Esophagus muscularis mucosa (tissue), 3 donors: Measurements from ENCODE around the gene DDO.

Experiments used
- CTCF ChIP-seq, 3 experiments: fragments of 200-600 bp in 2 of 3; fragments of 450-650 bp in 1 of 3; sonication (generic) in 2 of 3; IDR thresholded peaks; one replicate each; pipeline ENCODE4 v1.5.1; 2017 to 2019; ENCODE audit warnings: antibody characterized with exemption in 3 of 3, mild to moderate bottlenecking in 2 of 3, moderate library complexity in 1 of 3
- POLR2AphosphoS5 ChIP-seq, 2 donors: sonication (generic); formaldehyde crosslinking; IDR thresholded peaks; one replicate each; pipeline ENCODE4 v1.6.1; 2017; ENCODE audit warnings: antibody characterized with exemption in 2 of 2

- TF ChIP-seq CTCF (IDR thresholded peaks at IDR 0.05) (no peak), POLR2AphosphoS5 (IDR thresholded peaks at IDR 0.05) (no peak)
These were observed 29.9 kb downstream of the DDO start for GRCh38 chr6:110385458-110385863.
